DMS153 treated with DMSO at 0.1 percent for 48 hours (cell line): ENCODE measurements around the gene CACNA1C.
A peak's percentile ranks its signal among the peaks of the same experiment; 100 is the strongest.

ENCODE experiments used
- DNase-seq: peaks from one replicate; lab custom pipeline; 2025; ENCODE audit not compliant: unreplicated experiment; lab: John Stamatoyannopoulos, UW

Gene CACNA1C

GRCh38 chr12:2535583-2536204, 482.9 kb downstream of the CACNA1C start:
- no peak for DNase-seq

- DNase-seq = no peak
Observed at GRCh38 chr12:2536724-2537123, 483.9 kb downstream of the CACNA1C start.

GRCh38 chr12:2537868-2538541, 485.2 kb downstream of the CACNA1C start:
- DNase-seq = no peak

DNA sequence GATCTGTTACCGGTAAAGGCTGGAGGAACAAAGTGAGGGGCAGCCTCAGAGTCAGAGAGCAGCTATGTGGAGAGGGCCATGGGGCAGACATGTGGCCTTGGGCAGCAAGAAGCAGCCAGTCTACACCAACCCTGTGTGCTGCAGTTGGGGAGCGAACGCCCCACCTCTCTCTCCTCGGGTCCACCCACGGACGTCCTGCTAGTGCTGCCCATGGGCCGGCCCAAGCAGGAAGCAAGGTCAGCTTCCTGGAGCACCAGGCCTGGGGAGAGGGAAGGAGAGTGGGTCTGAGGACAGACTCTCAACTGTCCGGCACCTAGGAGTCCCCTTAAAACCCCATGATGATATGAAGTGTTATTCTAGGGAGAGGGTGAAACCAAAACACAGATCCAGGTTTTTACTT, 487.2 kb downstream of the CACNA1C start:
- no peak for DNase-seq

DNA sequence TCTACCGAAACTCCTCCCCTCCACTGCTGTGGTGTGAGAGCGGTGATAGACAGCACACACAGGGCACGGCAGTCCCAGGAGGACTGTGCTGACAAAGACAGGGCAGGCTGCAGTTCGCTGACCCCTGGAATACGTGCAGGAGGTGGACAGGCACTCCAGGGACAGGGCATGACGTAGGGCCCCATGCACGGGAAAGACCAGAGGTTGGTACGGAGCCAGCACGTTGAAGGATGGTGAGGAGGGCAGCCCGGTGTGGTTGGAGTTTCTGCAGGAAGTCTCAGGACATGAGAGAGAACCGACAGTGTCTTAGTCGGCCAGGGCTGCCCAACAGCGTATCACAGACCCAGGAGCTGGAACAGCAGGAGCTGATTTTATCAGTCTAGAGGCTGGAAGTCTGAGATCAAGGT, 487.8 kb downstream of the CACNA1C start:
- DNase-seq = no peak

GRCh38 chr12:2541631-2542204, 488.9 kb downstream of the CACNA1C start:
- no peak for DNase-seq

DNA sequence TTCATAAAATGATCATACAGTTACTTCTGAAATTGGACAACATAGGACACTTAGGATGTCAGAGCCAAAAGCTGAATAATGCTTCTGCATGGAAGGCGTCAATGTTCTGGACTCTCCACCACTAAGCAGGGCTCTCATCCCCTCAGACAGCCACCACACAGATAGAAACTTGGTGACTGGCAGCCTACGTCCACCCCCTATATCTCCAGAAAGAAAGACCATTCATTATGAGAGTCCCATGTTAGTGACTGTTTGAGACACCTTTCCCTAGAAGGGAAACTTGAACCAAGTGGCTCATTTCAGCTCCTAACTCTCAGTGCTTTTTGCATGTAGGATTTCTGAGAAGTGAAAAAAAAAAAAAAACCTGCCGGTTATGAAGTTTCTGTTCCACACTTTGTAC, 491.0 kb downstream of the CACNA1C start:
- DNase-seq = no peak

DNA sequence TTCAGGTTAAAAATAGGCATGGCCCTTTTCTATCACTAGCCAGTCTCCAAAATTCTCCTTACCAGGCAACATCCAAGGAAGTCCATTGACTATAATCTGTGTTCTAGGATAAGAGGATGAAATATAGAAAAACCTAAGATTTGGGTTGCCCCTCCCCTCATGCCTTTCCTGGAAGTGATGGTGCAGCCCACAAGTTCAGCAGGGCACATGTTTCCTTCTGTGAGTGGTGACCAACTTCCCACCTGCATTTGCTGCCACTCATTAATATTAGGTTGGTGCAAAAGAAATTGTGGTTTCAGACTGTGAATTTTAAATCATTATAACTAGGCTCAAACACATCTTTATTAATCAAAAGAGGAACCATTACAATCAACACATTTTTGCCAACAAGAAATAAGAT, 491.4 kb downstream of the CACNA1C start:
- no peak for DNase-seq

GRCh38 chr12:2547273-2548044, 494.7 kb downstream of the CACNA1C start:
- no peak for DNase-seq

DNA sequence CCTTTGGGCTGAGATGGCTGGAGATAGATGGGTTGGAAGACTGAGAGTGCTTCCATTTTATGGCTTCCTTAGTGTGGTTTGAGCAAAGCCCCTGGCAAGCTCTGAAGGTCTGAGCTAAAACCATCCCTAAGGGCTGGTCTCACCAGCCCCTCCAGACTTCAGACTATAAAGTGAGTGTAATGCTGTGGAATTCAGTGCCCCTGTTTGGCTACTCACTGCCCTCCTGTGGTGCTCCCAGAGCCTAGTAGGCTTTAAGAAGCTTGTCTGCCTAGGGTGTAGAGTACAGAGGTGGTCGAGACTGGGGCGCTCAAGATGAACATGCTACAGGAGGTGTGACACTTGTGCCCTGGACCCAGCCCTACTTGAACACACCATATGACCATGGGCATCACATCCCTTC, 495.3 kb downstream of the CACNA1C start:
- no peak for DNase-seq

- DNase-seq = peak; percentile 70
Observed at GRCh38 chr12:2550561-2551411, 498.0 kb downstream of the CACNA1C start.

DNA sequence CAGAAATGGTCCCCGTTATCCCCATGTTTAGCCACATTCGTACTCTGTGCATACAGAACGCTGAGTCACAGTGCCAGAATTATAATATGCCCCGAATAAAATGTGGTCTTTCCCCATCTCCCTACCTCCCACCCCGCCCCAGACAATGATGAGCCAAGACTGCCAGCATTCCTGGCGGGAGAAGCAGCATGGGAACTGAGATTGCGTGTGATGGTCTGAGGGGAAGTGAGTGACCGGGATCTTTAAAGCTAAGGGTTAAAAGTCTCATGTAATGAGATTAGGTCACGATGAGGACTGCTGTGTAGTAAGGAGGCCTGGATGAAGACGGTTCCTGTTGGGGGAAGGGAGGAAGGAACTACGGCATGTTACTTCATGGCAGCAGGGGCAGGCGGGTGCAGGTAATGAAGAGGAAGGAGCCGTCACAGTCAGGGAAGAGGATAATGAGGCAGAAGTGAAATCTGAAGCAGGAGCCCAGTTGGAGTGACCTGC, 498.7 kb downstream of the CACNA1C start:
- no peak for DNase-seq

DNA sequence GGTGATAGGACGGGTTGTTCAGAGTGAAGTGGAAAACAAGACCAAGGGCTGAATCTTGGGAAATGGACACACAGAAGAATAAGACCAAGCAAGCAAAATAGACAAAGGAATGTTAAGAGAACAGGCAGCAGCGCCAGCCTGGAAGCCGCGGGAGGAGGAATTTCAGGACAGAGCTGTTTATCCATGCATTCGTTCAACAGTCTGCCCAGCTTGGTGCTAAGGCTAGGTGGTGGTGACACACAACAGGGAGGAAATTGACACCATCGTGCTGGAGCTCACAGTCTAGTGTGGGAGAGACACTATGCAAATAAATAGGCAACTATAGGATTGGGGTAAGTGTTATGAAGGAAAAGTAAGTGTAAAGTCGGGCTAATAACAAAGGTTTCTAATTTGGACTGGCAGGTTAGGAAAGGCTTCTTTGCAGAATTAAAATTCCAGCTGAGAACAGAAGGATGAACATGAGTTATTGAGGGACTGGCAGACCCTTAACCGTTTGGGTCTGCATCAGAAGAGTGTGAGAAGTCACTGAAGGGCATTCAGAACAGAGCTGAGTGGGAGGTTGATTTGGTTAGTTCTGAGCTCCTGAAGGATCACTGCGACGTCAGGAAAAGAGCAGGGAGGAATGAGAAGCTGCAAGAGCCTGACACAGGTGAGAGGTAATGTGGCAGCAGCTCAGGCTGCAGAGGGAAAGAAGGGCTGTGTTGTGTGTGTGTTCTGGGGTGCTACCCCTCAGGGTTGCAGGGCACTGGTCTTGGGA, 499.4 kb downstream of the CACNA1C start:
- no peak for DNase-seq

DNA sequence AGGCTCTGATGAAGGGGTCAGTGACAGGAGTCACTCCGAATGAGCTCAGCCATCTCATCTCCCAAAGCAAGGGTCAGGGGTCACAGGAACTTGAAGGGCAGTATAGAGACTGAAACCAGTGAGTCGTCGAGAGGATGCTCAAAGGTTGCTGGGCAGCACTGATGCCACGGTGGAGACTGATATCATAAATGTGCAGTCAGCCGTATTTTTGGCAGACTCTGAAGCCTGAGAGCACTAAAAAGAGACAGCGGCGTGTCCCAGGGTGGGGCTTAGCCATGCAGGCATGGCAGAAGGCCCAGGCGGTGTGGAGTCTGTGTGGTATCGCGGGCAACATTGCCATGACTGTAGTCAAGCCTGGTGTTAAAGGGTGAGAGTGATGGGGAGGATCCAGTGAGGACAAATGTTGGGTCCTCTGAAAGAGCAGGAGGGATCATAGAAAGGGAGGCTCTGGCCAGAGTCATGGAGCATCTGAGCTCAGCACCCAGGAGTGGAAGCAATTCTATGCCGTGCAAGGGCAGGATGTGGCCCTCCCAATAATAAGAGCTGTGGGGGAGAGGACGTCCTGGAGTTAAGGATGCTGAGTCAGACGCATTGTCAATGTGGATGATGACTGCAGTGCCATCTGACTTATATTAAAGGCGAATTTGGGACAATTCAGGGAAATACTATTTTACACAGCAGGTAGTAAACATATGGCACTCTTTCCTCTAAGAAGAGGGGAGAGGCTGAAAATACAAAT, 500.8 kb downstream of the CACNA1C start:
- no peak for DNase-seq

GRCh38 chr12:2555487-2556082, 502.8 kb downstream of the CACNA1C start:
- no peak for DNase-seq

- no peak for DNase-seq
Observed at GRCh38 chr12:2557597-2557996, 504.8 kb downstream of the CACNA1C start.

GRCh38 chr12:2559931-2560330, 507.1 kb downstream of the CACNA1C start:
- no peak for DNase-seq

DNA sequence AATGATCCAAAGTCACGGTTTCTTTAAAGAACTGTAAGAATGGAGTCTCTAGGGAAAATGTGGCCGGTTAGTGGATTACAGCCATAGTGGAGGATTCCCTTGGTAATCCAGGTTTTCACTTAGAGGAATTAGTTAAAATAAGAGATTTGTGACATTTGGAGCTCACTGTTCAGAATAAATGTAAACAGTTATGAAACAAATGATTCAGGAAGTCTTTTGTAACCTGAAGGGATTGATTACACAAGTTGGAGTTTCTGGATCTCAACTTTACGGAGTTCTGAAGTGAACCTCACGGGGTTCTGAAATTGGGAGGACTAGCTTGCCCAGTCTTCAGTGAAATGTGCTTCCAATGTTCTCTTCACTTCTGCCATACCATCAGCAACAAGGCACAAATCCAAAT, 507.6 kb downstream of the CACNA1C start:
- no peak for DNase-seq

DNA sequence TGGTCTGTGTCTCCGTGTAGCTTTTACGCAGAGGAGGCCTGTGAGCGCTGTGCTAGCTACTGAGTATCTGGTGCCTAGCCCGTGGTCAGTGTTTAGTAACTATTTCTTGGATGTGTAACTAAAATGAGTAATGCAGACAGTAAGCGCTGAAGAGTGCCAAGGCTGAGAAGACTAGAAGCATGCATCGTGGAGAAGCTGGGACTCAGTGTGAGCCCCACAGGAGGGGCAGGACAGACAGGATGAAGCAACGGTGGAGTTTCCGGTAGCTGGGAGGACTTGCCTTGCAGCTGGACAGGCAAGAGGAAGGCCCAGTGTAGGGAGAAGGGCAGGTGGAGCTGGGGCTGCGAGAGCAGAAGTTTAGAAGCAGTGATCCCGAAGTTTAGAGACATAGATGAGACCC, 508.6 kb downstream of the CACNA1C start:
- no peak for DNase-seq
